Mesenchymal stem cell (in vitro differentiated cells and primary cell): Measurements from ENCODE around the gene RSRP1.

ENCODE experiments used
- DNase-seq: peaks from one replicate; pipeline ENCODE4 v3.0.0-alpha.2; 2013
- H2AFZ ChIP-seq: one replicate; pipeline ENCODE4 v1.6.1; 2013; ENCODE audit warnings: low read depth, mild to moderate bottlenecking, control low read depth, inconsistent platforms, low read length, moderate library complexity
- H2AK5ac ChIP-seq: 2 replicates; pipeline ENCODE4 v1.6.1; 2013; ENCODE audit warnings: low read length, moderate library complexity, mild to moderate bottlenecking, inconsistent platforms; ENCODE audit not compliant: severe bottlenecking
- H2BK120ac ChIP-seq: one replicate; pipeline ENCODE4 v1.6.1; 2013; ENCODE audit warnings: low read depth, mild to moderate bottlenecking, inconsistent platforms, low read length, moderate library complexity
- H2BK12ac ChIP-seq, 2 experiments: one replicate each; pipeline ENCODE4 v1.6.1; 2013; ENCODE audit warnings: inconsistent platforms in 2 of 2, low read length in 2 of 2, mild to moderate bottlenecking in 2 of 2, moderate library complexity in 2 of 2, control low read depth in 1 of 2
- H2BK15ac ChIP-seq: one replicate; pipeline ENCODE4 v1.6.1; 2013; ENCODE audit warnings: mild to moderate bottlenecking, low read depth, inconsistent platforms; ENCODE audit not compliant: poor library complexity, severe bottlenecking
- H2BK5ac ChIP-seq: 2 replicates; pipeline ENCODE4 v1.6.1; 2013; ENCODE audit warnings: low read depth, mild to moderate bottlenecking, low read length, control low read depth, inconsistent platforms; ENCODE audit not compliant: poor library complexity, severe bottlenecking
- H3K14ac ChIP-seq, 2 experiments: one replicate each; pipeline ENCODE4 v1.6.1; 2013; ENCODE audit warnings: inconsistent platforms in 2 of 2, low read length in 2 of 2, control low read depth in 1 of 2, mild to moderate bottlenecking in 1 of 2, moderate library complexity in 1 of 2
- H3K18ac ChIP-seq, 2 experiments: one replicate each; pipeline ENCODE4 v1.6.1; 2013; ENCODE audit warnings: inconsistent platforms in 2 of 2, low read length in 2 of 2, control low read depth in 1 of 2, low read depth in 1 of 2, mild to moderate bottlenecking in 1 of 2
- H3K23ac ChIP-seq, 2 experiments: one replicate each; pipeline ENCODE4 v1.6.1; 2013; ENCODE audit warnings: inconsistent platforms in 2 of 2, low read length in 2 of 2, mild to moderate bottlenecking in 2 of 2, moderate library complexity in 2 of 2, control low read depth in 1 of 2
- H3K27ac ChIP-seq: 2 replicates; pipeline ENCODE4 v1.5.1; 2013; ENCODE audit warnings: mild to moderate bottlenecking, moderate library complexity, low read length, control low read depth, inconsistent platforms; ENCODE audit not compliant: poor library complexity, severe bottlenecking
- H3K27me3 ChIP-seq, 2 experiments: 2 replicates each; pipeline versions ENCODE4 v1.6.1 to v1.7.0; 2013; ENCODE audit warnings: low read length in 2 of 2, mild to moderate bottlenecking in 2 of 2, moderate library complexity in 2 of 2, control low read depth in 1 of 2, inconsistent platforms in 1 of 2; ENCODE audit not compliant: control insufficient read depth in 1 of 2, insufficient read depth in 1 of 2
- H3K36me3 ChIP-seq, 2 experiments: 2 replicates each; pipeline versions ENCODE4 v1.6.1 to v1.7.0; 2013; ENCODE audit warnings: low read length in 2 of 2, control low read depth in 1 of 2, inconsistent platforms in 1 of 2, low read depth in 1 of 2, mild to moderate bottlenecking in 1 of 2; ENCODE audit not compliant: insufficient read depth in 2 of 2, control insufficient read depth in 1 of 2
- H3K4ac ChIP-seq, 2 experiments: one replicate each; pipeline ENCODE4 v1.6.1; 2013; ENCODE audit warnings: inconsistent platforms in 2 of 2, low read length in 2 of 2, mild to moderate bottlenecking in 2 of 2, moderate library complexity in 2 of 2, control low read depth in 1 of 2, low read depth in 1 of 2
- H3K4me1 ChIP-seq: 2 replicates; pipeline ENCODE4 v1.6.1; 2013; ENCODE audit warnings: low read depth, low read length, control low read depth; ENCODE audit not compliant: control insufficient read depth, insufficient read depth
- H3K4me2 ChIP-seq: 2 replicates; pipeline ENCODE4 v1.6.1; 2013; ENCODE audit warnings: low read length, mild to moderate bottlenecking, inconsistent platforms; ENCODE audit not compliant: poor library complexity, severe bottlenecking
- H3K4me3 ChIP-seq, 2 experiments: 2 replicates each; pipeline versions ENCODE4 v1.5.1 to v1.7.0; 2013; ENCODE audit warnings: low read length in 2 of 2, mild to moderate bottlenecking in 2 of 2, control low read depth in 1 of 2, low read depth in 1 of 2; ENCODE audit not compliant: insufficient read depth in 1 of 2
- H3K79me1 ChIP-seq: replicated peaks from 2 replicates; pipeline ENCODE4 v1.6.1; 2013; ENCODE audit warnings: mild to moderate bottlenecking, control low read depth, low read length, inconsistent platforms; ENCODE audit not compliant: poor library complexity, severe bottlenecking
- H3K9ac ChIP-seq: 2 replicates; pipeline ENCODE4 v1.7.0; 2013; ENCODE audit warnings: mild to moderate bottlenecking, low read length, moderate library complexity
- H3K9me3 ChIP-seq: 2 replicates; pipeline ENCODE4 v1.7.0; 2013; ENCODE audit warnings: mild to moderate bottlenecking, low read length; ENCODE audit not compliant: control insufficient read depth
- H4K8ac ChIP-seq: one replicate; pipeline ENCODE4 v1.6.1; 2013; ENCODE audit warnings: inconsistent platforms, mild to moderate bottlenecking, low read length, moderate library complexity
- H4K91ac ChIP-seq: one replicate; pipeline ENCODE4 v1.6.1; 2013; ENCODE audit warnings: mild to moderate bottlenecking, low read length, inconsistent platforms
- WGBS: methylation state at CpG from one replicate; pipeline ENCODE4 v1.1.7; 2013; ENCODE audit warnings: mixed read lengths; 5-methylcytosine and 5-hydroxymethylcytosine counted together

Gene RSRP1

GRCh38 chr1:25222606-25223005, 24.6 kb downstream of the RSRP1 start:
- no peak overlapping the region for H3K4me2 ChIP-seq
- no peak overlapping the region for H3K18ac ChIP-seq
- WGBS = 98% methylated on average over 4 of the region's 4 CpGs
- no peak overlapping the region for H3K4me3 ChIP-seq
- peaks cover 1% of the 10 kb centered on the region for H3K4me1 ChIP-seq
- peaks cover 40 to 81% of the 10 kb centered on the region in 2 experiments for H3K36me3 ChIP-seq
- DNase-seq = no peak
- no peak overlapping the region for H2BK5ac ChIP-seq
- no peak overlapping the region for H4K8ac ChIP-seq
- no peak overlapping the region for H2AFZ ChIP-seq
- no peak overlapping the region for H3K4ac ChIP-seq
- no peak overlapping the region for H3K23ac ChIP-seq
- H3K14ac ChIP-seq = no peak overlapping the region
- H2BK15ac ChIP-seq = no peak overlapping the region
- no peak overlapping the region for H3K27ac ChIP-seq
- no peaks in the 10 kb centered on the region for H3K9me3 ChIP-seq
- no peak overlapping the region for H2AK5ac ChIP-seq
- H2BK120ac ChIP-seq = no peak overlapping the region
- no peaks in the 10 kb centered on the region for H3K27me3 ChIP-seq
- H2BK12ac ChIP-seq = no peak overlapping the region
- no peak overlapping the region for H4K91ac ChIP-seq
- H3K79me1 ChIP-seq = peaks cover 11% of the 10 kb centered on the region
- H3K9ac ChIP-seq = no peak overlapping the region

GRCh38 chr1:25220666-25221065, 26.6 kb downstream of the RSRP1 start:
- no peak overlapping the region for H2BK15ac ChIP-seq
- no peak overlapping the region for H4K91ac ChIP-seq
- peaks cover 1% of the 10 kb centered on the region for H3K4me1 ChIP-seq
- no peak overlapping the region for H2BK120ac ChIP-seq
- 100% methylated on average over 2 of the region's 3 CpGs for WGBS
- peaks cover 30 to 64% of the 10 kb centered on the region in 2 experiments for H3K36me3 ChIP-seq
- H2BK12ac ChIP-seq = no peak overlapping the region
- H3K18ac ChIP-seq = no peak overlapping the region
- H3K27me3 ChIP-seq = no peaks in the 10 kb centered on the region
- H3K79me1 ChIP-seq = peaks cover 3% of the 10 kb centered on the region
- no peak overlapping the region for H3K23ac ChIP-seq
- no peak overlapping the region for H4K8ac ChIP-seq
- H3K4me2 ChIP-seq = no peak overlapping the region
- no peaks in the 10 kb centered on the region for H3K9me3 ChIP-seq
- H3K4ac ChIP-seq = no peak overlapping the region
- H3K27ac ChIP-seq = no peak overlapping the region
- no peak overlapping the region for H3K9ac ChIP-seq
- no peak overlapping the region for H2AFZ ChIP-seq
- H3K4me3 ChIP-seq = no peak overlapping the region
- DNase-seq = no peak
- H3K14ac ChIP-seq = no peak overlapping the region
- no peak overlapping the region for H2AK5ac ChIP-seq
- no peak overlapping the region for H2BK5ac ChIP-seq

- H3K79me1 ChIP-seq = peaks cover 3% of the 10 kb centered on the region
- no peak overlapping the region for H2AK5ac ChIP-seq
- no peak overlapping the region for H2BK120ac ChIP-seq
- H3K27me3 ChIP-seq = no peaks in the 10 kb centered on the region
- H3K9me3 ChIP-seq = no peaks in the 10 kb centered on the region
- H3K14ac ChIP-seq = no peak overlapping the region
- no peak overlapping the region for H2BK12ac ChIP-seq
- no peak overlapping the region for H3K4me2 ChIP-seq
- no peak overlapping the region for H4K8ac ChIP-seq
- no peak overlapping the region for H3K4me3 ChIP-seq
- no peak overlapping the region for H3K27ac ChIP-seq
- peaks cover 1% of the 10 kb centered on the region for H3K4me1 ChIP-seq
- no peak overlapping the region for H3K18ac ChIP-seq
- no peak for DNase-seq
- no peak overlapping the region for H3K9ac ChIP-seq
- 96% methylated on average over 8 of the region's 9 CpGs for WGBS
- no peak overlapping the region for H2BK15ac ChIP-seq
- H4K91ac ChIP-seq = no peak overlapping the region
- no peak overlapping the region for H2AFZ ChIP-seq
- no peak overlapping the region for H3K4ac ChIP-seq
- peaks cover 27 to 59% of the 10 kb centered on the region in 2 experiments for H3K36me3 ChIP-seq
- H3K23ac ChIP-seq = no peak overlapping the region
- H2BK5ac ChIP-seq = no peak overlapping the region
Measured at GRCh38 chr1:25219661-25220251, 27.5 kb downstream of the RSRP1 start.

DNA sequence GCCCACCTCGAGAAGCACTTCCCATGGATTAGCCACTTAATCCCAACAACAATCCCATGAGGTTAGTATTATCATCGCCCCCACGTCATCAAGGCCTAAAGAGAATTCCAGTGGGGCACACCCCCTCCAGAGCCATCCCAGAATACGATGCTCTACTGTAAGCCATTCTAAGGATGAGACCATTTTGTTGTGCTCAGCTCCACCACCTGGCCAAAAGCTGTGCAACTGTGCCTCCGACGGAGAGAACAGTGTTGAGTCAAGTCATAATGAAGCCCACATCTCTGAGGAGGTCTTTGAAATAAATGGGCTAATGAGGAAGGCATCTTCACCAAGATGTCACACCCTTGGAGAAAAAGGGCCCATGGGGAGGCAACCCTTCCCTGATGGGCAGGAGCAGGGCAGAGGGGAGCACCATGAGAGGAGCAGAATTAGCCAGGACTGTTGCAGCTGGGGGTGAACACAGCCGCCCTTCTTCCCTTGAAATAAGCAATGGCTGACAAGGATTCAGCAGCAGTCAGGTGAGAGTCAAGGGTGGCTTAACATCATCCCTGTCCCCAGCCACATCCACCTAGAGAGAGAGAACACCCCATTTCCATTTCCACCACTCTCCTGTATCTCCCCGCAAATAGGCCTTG, 29.5 kb downstream of the RSRP1 start:
- Histone ChIP-seq H3K4me2 (no peak overlapping the region), H4K8ac (no peak overlapping the region)

More for the DNA sequence above, 29.5 kb downstream of the RSRP1 start:
- no peak overlapping the region for H2BK120ac ChIP-seq
- H3K4ac ChIP-seq = no peak overlapping the region
- H3K4me1 ChIP-seq = no peaks in the 10 kb centered on the region
- H4K91ac ChIP-seq = no peak overlapping the region
- no peak overlapping the region for H3K27ac ChIP-seq
- no peak overlapping the region for H2AK5ac ChIP-seq
- no peak overlapping the region for H2BK5ac ChIP-seq
- H3K18ac ChIP-seq = no peak overlapping the region
- H3K27me3 ChIP-seq = no peaks in the 10 kb centered on the region
- H3K4me3 ChIP-seq = no peak overlapping the region
- H3K79me1 ChIP-seq = peaks cover 1% of the 10 kb centered on the region
- no peak overlapping the region for H3K14ac ChIP-seq
- H3K9me3 ChIP-seq = no peaks in the 10 kb centered on the region
- H2BK15ac ChIP-seq = no peak overlapping the region
- no peak for DNase-seq
- H3K23ac ChIP-seq = no peak overlapping the region
- H2BK12ac ChIP-seq = no peak overlapping the region
- H3K9ac ChIP-seq = no peak overlapping the region
- no peak overlapping the region for H2AFZ ChIP-seq
- WGBS = 87% methylated on average over 8 of the region's 8 CpGs
- H3K36me3 ChIP-seq = peaks cover 16 to 39% of the 10 kb centered on the region in 2 experiments
